GM18511 (cell line): ENCODE data around the gene LIPM.
"Not testable (repeated sequence)": the region's sequence is repeated elsewhere in the genome, so short reads cannot be mapped to it uniquely, and the experiment has no call there.

Source experiments
- ATAC-seq: cut with Tn5 transposase; IDR thresholded peaks from one replicate; pipeline ENCODE4 v1.9.1; 2021; ENCODE audit warnings: mild to moderate bottlenecking, moderate library complexity; ENCODE audit not compliant: unreplicated experiment

Gene LIPM

DNA sequence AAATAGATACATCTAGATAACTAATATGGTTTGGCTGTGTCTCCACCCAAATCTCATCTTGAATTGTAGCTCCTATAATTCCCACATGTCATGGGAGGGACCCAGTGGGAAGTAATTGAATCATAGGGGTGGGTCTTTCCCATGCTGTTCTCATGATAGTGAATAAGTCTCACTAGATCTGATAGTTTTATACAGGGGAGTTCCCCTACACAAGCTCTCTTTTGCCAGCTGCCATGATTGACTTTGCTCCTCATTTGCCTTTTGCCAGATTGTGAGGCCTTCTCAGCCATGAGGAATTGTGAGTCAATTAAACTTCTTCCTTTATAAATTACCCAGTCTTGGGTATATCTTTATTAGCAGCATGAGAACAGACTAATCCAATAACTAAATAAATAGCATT lies 35.1 kb downstream of the LIPM start:
- ATAC-seq, result not testable (repeated sequence)

DNA sequence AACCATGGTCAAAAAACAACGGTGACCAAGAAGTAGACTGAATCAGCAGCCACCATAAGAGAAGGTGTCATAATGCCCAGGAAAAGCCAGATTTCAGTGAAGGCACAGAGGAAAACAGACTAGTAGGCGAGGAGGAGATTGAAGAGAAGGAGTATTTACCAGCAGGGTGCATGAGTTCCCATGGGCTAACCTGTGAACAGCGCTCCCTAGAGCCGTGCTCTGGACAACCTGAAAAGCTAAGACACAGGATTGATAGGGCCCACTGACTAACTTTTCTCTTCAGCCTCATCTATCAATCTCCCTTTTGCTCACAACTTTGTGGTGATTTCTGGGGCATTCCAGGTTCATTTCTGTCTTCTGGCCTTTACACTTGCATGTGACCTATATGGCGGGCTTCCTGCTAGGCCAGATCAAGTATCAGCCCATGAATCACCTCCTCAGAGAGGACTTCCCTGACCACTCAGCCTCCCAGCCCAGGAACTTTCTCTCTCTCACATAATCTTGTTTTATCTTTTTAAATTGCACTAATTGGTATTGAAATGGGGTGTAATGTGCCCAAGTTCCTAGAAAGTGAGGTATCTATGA lies 36.3 kb downstream of the LIPM start:
- ATAC-seq, result no peak

DNA sequence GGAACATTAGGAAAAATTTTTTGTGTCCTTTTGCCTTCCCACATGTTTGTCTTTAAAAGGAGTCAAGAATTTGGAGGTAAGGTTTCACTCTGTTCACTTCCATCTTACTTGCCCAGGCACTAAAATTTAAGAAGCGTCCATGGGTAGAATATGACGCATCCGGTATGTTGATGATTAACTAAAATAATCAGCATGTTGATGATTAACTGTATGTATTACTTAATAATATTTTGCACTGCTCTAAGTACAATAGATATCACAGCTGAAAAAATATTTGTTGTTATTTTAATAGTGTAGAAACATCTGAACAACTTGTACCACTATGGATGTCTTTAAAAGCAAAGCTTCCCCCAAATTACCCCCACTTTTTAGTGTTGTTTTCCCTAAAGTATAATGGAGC lies 37.6 kb downstream of the LIPM start:
- ATAC-seq, result no peak

DNA sequence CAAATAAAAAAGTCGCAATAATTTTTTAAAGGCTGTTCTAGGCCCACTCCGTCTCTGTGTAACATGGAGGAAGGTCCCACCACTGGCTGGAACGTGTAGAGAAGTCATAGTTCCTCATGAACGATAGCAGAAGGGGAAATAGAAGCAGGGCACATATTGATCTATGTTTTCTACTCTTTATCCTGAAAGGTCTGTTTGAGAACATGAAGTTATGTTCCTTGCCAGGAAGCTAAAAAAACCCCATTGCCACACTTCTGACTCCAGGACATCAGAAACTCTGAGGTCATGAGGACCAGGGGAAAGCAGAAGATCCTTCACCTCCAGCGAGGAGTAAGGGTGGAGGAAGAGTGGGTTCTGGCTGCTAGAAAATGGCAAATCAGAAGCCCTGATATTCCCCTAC lies 38.4 kb downstream of the LIPM start:
- ATAC-seq, result no peak

DNA sequence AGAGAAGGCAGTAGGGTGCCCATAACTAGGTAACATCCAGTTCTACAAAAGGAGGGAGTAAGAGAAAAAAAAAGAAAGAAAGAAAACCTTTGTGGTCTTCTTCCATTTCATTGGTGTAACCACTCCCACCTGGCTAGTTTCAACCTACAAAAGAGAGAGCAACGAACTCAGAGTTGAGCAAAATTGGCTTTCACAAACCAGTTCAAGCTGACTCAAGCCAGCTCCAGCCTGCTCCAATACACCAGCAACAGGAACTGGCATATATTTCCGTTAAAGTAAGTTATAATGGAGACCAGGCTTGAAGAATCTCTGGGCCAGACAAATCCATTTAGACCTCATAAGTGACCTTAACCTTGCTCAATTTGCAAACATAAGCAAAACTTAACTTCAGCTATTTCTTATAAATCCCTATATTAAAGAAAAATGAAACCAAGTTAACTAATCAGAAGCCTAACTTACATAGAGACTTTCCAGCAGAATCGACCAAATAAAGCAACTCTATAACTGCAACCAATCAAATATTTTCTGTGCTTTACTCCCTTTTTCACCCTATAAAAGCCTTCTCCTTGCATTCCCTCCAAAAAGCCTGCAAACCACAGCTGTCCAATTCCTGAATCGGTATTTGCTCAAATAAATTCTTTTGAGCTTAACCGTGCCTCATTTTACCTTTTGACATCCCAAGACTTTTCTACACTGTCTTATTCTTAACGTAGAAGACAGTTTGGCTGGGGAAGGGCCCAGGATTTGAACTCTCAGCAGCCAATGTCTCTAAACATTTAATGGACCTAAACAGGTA lies 39.0 kb downstream of the LIPM start:
- ATAC-seq, result no peak

DNA sequence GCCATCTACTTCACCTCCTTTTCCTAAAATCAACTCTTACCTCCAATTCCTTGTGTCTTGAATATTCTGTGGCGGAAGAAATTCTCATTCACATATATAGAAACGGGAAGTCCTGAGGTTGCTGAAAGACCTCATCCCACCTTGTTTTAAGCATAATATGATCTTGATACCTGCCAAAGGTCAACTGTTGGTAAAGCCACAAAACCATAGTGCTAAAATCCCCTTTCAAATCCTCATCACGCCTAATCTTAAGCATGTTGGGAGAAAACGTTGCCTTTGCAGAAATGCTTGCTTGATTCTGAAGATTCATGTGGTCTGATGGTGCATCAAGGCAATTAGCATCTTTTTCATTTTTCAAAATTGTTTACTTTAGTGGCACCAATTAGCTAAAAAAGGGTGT lies 40.6 kb downstream of the LIPM start:
- no peak for ATAC-seq

DNA sequence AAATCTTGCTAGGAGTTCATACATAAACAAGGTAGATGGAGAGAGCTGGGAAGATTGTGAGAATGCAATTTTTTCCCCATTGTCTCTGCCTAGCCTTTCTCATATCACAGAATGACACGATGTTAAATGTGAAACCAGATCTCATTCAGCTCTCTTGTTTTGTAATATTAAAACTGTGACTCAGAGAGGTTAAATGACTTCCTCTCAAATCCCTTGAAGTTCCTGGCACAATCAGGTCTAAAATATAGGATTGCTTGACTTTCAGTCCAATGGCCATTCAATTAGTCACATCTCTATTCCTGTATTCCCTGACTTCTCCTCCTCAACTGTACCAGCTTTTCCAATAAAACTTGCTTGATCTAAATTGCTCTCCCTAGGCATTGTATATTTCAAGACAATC lies 46.0 kb downstream of the LIPM start:
- no peak for ATAC-seq

DNA sequence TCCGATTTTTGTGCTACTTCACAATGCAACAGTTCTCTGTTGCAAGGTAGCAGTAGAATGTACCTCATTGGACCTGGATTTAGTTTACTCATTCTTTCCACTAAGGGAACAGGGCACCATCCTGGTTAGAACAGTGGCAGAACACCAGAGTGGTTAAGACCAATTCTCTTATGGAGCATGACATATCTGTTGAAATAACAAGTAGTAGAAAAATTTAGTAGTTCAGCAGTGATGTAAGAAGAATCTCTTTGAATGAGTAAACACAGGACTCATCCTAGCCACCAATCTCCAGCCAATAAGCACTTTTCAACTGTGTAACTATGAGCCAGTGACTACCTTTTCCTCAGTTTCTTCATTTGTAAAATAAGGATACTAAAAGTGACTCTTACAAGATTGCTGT lies 46.7 kb downstream of the LIPM start:
- ATAC-seq, result no peak

DNA sequence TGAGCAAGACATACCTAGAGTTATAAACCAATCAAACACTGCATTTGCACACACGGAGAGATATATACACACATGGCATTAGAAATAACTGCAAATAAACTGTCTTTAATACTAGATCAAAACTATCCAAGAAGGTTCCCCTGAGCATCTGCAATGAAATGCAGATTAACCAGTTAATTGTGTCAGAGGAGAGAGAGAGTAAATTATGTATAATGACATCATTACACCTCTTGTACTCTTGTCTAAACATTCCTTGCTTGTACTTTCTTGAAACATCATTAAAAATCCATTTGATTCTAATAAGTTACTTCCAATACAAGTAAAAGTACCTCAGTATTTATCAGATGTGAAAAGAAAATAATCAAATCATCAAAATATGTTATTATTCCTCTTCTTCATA lies 48.2 kb downstream of the LIPM start:
- ATAC-seq, result no peak

DNA sequence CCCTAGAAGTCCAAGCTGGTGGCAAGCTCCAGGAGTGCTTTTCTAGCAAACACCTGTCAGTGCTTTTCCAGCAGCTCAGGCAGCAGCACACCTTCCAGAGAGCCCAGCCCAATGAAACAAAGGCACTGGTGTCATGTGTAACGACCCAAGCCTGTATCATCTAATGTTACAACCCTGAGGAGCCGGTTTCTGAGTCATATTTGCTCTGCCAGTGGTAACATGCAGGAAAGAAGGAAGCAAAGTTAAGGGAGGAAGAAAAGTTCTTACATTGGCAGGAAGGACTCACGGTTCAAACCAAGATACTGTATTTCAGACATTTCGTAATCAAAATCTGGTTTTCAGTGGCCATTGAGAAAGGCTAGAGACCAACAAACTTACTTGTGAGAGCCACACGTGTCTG lies 49.2 kb downstream of the LIPM start, which contains the start of gene ANKRD22:
Gene ANKRD22, minus strand, starts transcription at position 139 of the 400 bp plus-strand sequence. CDS start 237 bp downstream, outside the sequence.
- ATAC-seq, result no peak

DNA sequence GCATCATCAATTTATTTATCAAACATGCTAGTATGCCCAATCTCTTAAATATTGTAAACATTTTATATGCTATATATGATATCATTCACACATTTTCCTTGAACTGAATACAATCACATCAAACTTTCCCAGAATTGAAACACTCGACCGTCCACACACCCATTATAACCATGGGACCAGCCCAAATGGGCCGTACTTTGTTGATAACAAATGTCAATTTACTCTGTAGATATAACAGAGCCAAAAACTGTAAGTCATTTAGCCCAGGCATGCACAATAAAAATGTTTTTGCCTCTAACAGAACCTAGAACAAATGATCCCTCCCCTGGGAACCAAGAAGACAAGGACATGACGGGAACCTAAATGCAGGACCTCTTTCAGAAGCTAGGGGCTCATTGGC lies 49.8 kb downstream of the LIPM start:
- ATAC-seq, result no peak

DNA sequence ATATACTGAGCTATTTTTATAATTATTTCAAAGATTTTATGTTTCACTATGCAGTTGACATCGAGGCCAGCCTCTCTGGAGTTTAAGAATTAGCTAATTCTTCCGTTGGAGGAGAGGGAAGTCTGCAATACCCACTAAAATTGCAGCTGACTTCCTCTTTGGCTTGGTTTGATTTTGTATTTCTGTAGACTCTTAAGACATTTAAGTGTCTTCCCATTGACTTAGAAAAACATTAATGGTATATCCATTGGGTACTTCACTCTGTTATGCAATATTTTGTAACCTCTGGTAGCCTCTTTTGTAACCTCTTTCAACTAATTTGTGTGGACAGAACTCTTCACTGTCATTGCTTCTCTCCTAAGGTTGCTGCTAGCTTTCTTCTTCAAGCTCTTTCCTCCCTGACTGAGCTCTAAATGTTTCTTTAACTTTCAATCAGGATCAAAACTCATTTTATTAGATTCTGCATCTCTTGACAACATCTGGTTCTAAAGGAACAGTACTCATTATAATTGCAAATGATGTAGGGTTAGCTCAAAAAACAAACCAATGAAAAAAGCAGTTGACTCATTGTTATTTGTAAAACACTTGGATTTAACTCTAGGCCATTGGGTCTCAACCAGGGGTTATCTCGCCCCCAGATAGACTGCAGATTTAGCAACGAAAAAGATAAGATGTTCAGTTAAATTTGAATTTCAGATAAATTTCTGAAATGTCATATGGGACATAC lies 50.8 kb downstream of the LIPM start:
- ATAC-seq, result no peak

DNA sequence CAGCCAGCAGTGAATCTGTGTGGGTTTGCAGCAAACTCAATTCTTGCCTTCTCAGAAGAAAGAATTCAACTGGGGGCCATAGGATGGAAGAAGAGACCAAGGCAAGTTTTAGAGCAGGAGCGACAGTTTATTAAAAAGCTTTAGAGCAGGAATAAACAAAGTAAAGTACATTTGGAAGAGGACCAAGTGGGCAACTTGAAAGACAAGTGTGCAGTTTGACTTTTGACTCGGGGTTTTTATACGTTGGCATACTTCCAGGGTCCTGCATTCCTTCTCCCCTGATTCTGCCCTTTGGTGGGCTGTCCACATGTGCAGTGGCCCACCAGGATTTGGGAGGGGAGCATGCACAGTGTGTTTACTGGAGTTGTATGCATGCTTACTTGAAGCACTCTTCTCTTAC lies 52.2 kb downstream of the LIPM start:
- ATAC-seq, result no peak

DNA sequence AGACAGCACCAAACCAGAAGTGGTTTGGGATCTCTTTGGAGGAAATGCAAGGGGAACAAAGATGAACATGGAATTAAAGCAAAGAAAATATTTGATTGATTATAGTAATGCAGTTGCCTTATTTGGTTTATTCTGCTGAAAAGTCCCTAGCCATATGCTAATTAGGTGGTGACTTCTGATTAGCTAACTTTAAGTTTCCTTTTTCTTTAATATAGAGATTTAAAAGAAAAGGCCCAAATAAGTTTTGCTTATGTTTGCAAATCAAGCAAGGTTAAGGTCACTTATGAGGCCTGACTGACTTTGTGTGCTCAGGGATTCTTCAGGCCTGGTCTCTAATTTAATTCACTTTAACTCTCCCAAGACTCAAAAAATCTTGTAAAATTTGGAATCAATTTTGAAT lies 55.3 kb downstream of the LIPM start:
- no peak for ATAC-seq

DNA sequence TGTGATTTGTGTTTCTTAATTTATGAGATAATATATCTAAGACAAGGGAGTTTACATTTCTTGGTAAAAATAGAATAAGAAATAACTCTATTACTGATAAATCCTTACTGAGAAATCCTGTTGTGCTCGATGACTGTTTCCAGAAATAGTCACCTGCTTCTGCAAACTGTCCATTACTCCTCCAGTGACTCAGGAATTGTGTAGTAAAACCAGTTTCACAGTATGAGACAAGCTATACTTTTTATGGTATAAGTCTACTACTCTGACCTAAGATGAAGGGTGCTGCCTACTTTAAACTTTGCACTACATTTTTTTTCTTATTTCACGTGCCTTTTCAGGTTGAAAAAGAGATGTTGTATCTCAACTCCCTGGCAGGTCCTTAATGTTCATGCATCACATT lies 56.0 kb downstream of the LIPM start:
- no peak for ATAC-seq

DNA sequence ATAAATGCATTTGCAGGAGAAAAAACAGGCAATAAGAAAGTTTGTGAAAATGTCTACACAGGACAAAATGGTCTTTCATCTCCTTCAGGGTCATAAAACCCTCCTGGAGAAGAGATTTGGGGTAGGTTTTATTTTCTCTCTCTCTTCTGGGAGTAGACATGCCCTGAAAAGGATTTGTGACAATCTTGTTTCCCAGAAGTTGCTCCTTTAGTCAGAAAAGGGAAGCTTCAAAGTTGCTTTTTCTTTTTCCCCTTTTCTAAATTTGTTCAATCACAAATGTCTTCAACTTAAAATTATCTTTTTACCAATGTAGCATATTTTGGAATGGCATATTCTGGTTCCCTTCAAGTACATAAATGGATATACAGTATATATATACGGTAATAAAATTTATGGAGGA lies 58.5 kb downstream of the LIPM start:
- no peak for ATAC-seq

DNA sequence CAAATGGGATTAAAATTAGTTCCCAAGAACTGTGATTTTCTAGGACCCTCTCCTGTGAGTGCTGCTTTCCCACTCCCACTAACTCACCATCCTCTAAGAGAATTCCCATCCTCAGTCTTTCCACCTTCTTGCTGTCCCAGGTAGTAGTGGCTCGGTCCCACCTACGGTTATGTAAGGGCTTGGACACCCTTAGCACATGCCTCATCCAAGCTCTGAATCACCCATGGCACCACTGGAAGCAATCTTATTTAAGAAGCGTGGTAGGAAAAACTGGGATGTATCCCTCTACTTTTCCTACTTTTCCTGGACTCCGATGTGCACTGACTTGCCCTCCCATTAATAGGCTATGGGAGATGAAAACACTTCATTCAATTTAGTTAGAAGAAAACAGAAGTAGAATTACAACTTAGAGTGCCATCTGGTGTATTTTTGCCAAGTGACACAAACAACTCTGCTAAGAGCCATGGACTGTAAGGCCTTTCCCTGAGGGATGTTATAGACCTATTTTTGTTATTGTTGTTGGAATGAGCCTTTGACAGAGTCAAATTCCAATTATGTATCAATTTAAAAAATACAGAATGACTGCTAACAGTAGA lies 62.8 kb downstream of the LIPM start:
- no peak for ATAC-seq

DNA sequence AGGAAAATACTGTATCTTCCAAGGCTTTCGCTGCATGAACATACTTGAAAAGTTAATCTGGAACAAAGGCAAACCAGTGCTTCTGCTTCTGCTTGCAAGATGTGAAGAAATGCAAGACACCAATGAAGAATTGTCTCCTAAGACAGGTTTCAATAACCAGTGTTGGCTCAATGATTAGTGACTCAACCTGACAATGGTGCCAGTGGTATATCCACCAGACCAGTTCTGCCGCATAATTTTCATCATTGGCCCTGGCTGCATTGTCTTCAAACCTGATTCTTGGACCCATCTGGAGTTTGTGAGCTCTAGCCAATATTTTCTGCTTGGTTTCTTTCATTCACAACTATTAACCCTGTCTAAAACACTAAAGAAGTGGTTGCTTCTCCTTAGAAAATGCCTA lies 63.9 kb downstream of the LIPM start:
- ATAC-seq, result no peak

DNA sequence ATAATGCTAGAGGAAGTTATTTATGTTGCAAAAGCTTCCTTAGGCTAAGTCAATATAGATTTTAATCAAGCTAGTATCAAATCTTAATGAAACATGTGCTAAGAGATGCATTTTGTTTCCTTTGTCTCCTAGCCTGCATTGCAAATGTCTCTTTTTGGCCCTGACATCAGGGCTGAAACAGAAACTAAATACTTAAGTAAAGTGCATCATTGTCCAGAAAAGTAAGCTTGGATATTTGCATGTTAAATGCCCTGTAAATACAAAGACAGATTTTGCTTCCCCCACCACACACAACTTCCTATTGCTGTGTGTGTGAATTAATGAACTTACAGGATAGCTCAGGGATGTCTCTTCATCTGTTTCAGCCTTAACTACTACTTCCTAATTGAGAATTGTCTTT lies 67.6 kb downstream of the LIPM start:
- ATAC-seq, result no peak
